ENCODE results near the gene ZNF579. TPM values are rescaled to one million over a fixed set of nuclear protein-coding genes. Genes with fewer than 3 reads are reported as not detected.

ZNF579 gene
- total and polyA plus RNA-seq, 2 of the 13 experiments (the other 11 are each of a cell fraction or from before 2014, with no cell fraction given) = 2.1 to 2.9 TPM

DNA sequence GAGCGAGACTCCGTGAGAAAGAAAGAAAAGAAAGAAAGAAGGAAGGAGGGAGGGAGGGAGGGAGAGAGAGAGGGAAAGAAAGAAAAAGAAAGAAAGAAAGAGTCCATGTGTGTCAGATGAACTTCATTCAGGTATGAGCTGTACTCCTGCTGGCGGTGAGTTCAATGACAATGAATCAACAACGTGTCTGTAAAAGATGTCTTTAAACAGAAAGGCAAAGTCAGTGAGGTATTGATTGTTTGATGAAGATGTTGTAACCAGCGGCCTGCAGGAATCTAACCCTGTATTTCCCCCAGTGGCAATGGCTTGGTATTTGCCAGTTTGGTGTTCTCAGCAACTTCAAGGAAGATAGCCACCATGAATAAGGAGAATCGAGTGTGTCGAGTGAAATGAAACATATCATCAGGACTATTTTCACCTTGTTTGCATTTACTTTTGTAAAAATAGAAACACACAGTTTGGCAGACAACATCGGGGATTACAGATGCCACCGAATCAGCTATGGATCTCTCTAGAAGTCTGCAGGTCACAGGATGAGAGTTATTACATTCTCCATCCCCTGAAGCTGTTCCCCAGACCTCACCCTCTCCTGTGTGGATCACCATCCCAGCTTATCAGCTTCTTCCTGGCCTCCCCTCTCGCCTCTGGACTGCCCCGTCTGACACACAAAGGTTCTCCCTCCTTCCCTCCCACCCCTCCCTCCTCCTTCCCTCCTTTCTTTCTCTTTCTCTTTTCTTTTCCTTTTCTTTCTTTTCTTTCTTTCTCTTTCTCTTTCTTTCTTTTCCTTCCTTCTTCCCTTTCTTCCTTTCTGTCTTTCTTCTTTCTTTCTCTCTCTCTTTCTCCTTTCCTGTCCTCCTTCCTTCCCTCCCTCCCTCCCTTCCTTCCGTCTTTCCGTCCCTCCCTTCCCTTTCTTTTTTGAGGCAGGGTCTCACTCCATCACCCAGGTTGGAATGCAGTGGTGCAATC lies 27.1 kb downstream of the ZNF579 start (continued):
- TF ChIP-seq, protein P1, sequence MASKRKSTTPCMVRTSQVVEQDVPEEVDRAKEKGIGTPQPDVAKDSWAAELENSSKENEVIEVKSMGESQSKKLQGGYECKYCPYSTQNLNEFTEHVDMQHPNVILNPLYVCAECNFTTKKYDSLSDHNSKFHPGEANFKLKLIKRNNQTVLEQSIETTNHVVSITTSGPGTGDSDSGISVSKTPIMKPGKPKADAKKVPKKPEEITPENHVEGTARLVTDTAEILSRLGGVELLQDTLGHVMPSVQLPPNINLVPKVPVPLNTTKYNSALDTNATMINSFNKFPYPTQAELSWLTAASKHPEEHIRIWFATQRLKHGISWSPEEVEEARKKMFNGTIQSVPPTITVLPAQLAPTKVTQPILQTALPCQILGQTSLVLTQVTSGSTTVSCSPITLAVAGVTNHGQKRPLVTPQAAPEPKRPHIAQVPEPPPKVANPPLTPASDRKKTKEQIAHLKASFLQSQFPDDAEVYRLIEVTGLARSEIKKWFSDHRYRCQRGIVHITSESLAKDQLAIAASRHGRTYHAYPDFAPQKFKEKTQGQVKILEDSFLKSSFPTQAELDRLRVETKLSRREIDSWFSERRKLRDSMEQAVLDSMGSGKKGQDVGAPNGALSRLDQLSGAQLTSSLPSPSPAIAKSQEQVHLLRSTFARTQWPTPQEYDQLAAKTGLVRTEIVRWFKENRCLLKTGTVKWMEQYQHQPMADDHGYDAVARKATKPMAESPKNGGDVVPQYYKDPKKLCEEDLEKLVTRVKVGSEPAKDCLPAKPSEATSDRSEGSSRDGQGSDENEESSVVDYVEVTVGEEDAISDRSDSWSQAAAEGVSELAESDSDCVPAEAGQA (IDR thresholded peaks at IDR 0.05; ENCODE audit: low read depth) = no peak
- TF ChIP-seq, protein P1 (CRISPR knock-in tag; IDR thresholded peaks at IDR 0.05; ENCODE audit: borderline replicate concordance) = no peak
- no peak for TF ChIP-seq KLF9 (CRISPR knock-in tag; IDR thresholded peaks at IDR 0.05; ENCODE audit: low read depth)
- TF ChIP-seq RXRB (CRISPR knock-in tag; IDR thresholded peaks at IDR 0.05; ENCODE audit: borderline replicate concordance) = peak; percentile 77
- TF ChIP-seq SIX1 (CRISPR knock-in tag; IDR thresholded peaks at IDR 0.05; ENCODE audit: borderline replicate concordance) = no peak
- TF ChIP-seq, protein P2, sequence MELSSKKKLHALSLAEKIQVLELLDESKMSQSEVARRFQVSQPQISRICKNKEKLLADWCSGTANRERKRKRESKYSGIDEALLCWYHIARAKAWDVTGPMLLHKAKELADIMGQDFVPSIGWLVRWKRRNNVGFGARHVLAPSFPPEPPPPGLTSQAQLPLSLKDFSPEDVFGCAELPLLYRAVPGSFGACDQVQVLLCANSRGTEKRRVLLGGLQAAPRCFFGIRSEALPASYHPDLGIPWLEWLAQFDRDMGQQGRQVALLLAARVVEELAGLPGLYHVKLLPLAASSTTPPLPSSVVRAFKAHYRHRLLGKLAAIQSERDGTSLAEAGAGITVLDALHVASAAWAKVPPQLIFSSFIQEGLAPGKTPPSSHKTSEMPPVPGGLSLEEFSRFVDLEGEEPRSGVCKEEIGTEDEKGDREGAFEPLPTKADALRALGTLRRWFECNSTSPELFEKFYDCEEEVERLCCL (CRISPR knock-in tag; IDR thresholded peaks at IDR 0.05; ENCODE audit: borderline replicate concordance) = no peak
- TF ChIP-seq, protein P3, sequence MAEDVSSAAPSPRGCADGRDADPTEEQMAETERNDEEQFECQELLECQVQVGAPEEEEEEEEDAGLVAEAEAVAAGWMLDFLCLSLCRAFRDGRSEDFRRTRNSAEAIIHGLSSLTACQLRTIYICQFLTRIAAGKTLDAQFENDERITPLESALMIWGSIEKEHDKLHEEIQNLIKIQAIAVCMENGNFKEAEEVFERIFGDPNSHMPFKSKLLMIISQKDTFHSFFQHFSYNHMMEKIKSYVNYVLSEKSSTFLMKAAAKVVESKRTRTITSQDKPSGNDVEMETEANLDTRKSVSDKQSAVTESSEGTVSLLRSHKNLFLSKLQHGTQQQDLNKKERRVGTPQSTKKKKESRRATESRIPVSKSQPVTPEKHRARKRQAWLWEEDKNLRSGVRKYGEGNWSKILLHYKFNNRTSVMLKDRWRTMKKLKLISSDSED (CRISPR knock-in tag; IDR thresholded peaks at IDR 0.05) = no peak
- TF ChIP-seq, protein P4, sequence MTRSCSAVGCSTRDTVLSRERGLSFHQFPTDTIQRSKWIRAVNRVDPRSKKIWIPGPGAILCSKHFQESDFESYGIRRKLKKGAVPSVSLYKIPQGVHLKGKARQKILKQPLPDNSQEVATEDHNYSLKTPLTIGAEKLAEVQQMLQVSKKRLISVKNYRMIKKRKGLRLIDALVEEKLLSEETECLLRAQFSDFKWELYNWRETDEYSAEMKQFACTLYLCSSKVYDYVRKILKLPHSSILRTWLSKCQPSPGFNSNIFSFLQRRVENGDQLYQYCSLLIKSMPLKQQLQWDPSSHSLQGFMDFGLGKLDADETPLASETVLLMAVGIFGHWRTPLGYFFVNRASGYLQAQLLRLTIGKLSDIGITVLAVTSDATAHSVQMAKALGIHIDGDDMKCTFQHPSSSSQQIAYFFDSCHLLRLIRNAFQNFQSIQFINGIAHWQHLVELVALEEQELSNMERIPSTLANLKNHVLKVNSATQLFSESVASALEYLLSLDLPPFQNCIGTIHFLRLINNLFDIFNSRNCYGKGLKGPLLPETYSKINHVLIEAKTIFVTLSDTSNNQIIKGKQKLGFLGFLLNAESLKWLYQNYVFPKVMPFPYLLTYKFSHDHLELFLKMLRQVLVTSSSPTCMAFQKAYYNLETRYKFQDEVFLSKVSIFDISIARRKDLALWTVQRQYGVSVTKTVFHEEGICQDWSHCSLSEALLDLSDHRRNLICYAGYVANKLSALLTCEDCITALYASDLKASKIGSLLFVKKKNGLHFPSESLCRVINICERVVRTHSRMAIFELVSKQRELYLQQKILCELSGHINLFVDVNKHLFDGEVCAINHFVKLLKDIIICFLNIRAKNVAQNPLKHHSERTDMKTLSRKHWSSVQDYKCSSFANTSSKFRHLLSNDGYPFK (CRISPR knock-in tag; IDR thresholded peaks at IDR 0.05; ENCODE audit: borderline replicate concordance) = no peak
- TF ChIP-seq, protein P5, sequence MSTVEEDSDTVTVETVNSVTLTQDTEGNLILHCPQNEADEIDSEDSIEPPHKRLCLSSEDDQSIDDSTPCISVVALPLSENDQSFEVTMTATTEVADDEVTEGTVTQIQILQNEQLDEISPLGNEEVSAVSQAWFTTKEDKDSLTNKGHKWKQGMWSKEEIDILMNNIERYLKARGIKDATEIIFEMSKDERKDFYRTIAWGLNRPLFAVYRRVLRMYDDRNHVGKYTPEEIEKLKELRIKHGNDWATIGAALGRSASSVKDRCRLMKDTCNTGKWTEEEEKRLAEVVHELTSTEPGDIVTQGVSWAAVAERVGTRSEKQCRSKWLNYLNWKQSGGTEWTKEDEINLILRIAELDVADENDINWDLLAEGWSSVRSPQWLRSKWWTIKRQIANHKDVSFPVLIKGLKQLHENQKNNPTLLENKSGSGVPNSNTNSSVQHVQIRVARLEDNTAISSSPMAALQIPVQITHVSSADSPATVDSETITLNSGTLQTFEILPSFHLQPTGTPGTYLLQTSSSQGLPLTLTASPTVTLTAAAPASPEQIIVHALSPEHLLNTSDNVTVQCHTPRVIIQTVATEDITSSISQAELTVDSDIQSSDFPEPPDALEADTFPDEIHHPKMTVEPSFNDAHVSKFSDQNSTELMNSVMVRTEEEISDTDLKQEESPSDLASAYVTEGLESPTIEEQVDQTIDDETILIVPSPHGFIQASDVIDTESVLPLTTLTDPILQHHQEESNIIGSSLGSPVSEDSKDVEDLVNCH (CRISPR knock-in tag; IDR thresholded peaks at IDR 0.05) = no peak
- no peak for TF ChIP-seq MAZ (IDR thresholded peaks at IDR 0.05; ENCODE audit: borderline replicate concordance, low read depth, low read length)
- TF ChIP-seq MAZ (CRISPR knock-in tag; IDR thresholded peaks at IDR 0.05; ENCODE audit: low read depth) = no peak
- TF ChIP-seq ZNF747 (CRISPR knock-in tag; IDR thresholded peaks at IDR 0.05; ENCODE audit: borderline replicate concordance) = no peak
- TF ChIP-seq ZNF598 (CRISPR knock-in tag; IDR thresholded peaks at IDR 0.05; ENCODE audit: borderline replicate concordance) = no peak
